ENCODE data around the gene CUL9. TPM values are rescaled to one million over a fixed set of nuclear protein-coding genes. Genes with fewer than 3 reads are reported as not detected.

The CUL9 gene
- total RNA-seq, 1 donor from 2014 or later: 18.4 TPM

DNA sequence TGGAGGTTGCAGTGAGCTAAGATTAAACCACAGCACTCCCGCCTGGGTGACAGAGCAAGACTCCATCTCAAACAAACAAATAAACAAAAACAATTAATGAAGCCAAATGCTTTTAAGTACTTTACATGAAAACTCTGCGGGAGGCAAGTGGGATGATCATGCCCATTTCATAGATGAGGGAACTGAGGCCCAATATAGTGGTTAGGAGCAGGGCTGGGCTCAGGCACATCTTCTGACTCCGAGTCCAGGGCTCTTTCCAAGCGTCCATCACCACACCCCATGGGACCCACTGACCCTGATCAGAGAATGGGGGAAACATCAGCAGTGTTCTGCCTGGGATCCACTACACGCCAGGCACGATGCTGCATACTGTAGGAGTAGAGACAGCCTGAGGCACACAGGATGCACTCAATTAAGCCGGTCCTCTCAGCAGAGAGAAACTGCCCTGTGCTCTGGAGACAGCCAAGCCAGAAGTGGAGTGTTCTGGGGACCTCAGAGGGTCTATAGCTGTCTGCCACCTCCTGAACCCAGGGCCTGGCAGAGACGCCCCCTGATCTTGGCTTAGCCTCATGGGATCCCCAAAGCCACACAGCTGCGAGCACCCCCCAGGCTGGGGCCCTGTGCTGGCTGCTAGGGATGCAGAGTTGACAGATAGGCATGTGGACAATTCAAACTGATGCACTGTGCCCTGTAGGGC, 74.8 kb downstream of the CUL9 start:
- no peak for TF ChIP-seq CTCF (conservative IDR thresholded peaks at IDR 0.05; ENCODE audit: low read depth, low read length)
- no peak overlapping the region for H3K4me3 ChIP-seq (ENCODE audit: low read depth, low read length)
- DNase-seq (ENCODE audit: low read depth): no peak

DNA sequence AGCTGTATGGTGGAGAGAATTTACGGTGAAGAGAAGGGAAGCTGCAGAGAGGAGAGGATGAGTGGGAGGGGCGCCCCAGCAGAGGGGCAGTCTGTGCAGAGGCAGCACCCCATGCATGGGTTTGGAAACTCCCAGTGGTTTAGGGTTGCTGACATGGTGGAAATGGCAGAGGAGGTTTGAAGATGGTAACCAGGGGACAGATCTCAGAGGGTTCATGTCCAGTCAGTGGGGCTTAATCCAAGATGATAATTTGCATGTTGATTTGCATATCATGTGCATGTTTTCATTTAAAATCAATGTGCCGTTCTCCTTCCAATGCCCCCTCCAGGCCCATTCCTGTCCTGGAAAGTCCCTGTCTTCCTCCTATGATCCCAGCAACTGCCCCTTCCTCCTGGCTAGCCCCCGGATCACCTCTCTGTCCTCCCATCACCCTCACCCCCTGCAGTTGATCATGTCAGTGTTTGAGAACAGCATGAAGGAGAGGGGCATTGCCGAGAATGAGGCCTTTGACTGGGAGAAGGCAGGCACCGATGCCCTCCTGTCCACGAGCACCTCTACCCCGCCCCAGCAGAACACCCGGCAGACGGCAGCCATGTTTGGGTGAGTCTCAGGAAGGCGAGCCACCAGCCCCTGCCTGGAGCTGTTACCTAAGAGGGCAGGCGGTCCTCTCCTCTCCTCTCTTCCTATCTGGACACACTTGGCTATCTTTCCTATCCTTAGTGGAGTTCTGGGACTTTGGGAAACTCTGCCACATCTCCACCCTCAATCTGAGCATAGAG, 75.6 kb downstream of the CUL9 start:
- H3K4me3 ChIP-seq (ENCODE audit: low read depth, low read length): no peak overlapping the region
- TF ChIP-seq CTCF (conservative IDR thresholded peaks at IDR 0.05; ENCODE audit: low read depth, low read length): no peak
- DNase-seq (ENCODE audit: low read depth): no peak

DNA sequence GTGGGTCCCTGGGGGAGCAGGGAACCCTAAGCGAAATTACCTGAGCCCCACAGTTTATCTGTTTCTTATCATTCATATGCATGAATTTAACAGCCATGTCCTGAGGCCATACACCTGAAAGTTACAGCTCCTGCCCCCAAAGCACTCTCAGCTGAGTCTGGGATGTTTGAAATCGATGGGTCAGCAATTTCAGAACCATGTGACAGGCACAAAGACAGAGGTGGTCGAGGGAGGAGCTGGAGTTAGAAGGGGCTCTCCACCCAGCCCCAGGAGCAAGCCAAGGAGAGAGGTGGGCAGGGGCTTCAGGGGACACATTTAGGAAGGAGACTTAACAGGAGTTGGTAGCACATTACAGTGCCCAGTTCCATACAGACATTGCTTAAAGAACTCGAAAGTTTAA, 76.2 kb downstream of the CUL9 start:
- TF ChIP-seq CTCF (conservative IDR thresholded peaks at IDR 0.05; ENCODE audit: low read depth, low read length): no peak
- H3K4me3 ChIP-seq (ENCODE audit: low read depth, low read length): no peak overlapping the region
- DNase-seq (ENCODE audit: low read depth): no peak

- H3K4me3 ChIP-seq (ENCODE audit: low read depth, low read length): no peak overlapping the region
- TF ChIP-seq CTCF (conservative IDR thresholded peaks at IDR 0.05; ENCODE audit: low read depth, low read length): no peak
- DNase-seq (ENCODE audit: low read depth): no peak
Observed at GRCh38 chr6:43258807-43259686, 77.1 kb downstream of the CUL9 start.

DNA sequence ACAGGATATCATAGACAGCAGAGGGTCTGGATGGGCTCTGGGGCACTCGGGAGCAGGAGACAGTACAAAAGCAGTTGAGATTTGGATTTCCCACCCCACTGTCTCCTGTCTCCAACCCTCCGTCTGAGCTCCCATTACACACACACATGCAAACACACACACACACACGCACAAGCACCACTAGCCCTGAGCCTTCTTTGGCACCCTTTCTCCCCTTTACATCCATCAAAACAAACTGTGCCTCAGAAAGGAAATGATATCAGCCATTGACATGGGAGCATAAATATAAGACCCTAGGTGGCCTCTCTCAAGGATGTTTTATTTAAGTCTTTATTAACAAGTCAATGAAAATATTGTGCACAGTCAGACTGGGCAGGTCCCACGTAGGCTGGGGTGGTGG, 78.8 kb downstream of the CUL9 start:
- no peak for TF ChIP-seq CTCF (conservative IDR thresholded peaks at IDR 0.05; ENCODE audit: low read depth, low read length)
- no peak for DNase-seq (ENCODE audit: low read depth)
- no peak overlapping the region for H3K4me3 ChIP-seq (ENCODE audit: low read depth, low read length)

- no peak overlapping the region for H3K4me3 ChIP-seq (ENCODE audit: low read depth, low read length)
- DNase-seq (ENCODE audit: low read depth): no peak
- TF ChIP-seq CTCF (conservative IDR thresholded peaks at IDR 0.05; ENCODE audit: low read depth, low read length): no peak
Observed at GRCh38 chr6:43261198-43261597, 79.2 kb downstream of the CUL9 start.

All from epithelial cell of proximal tubule (primary cell).